ENCODE measurements around the gene SFSWAP.
"Not testable (repeated sequence)": the region's sequence is repeated elsewhere in the genome, so short reads cannot be mapped to it uniquely, and the experiment has no call there.

Gene SFSWAP

DNA sequence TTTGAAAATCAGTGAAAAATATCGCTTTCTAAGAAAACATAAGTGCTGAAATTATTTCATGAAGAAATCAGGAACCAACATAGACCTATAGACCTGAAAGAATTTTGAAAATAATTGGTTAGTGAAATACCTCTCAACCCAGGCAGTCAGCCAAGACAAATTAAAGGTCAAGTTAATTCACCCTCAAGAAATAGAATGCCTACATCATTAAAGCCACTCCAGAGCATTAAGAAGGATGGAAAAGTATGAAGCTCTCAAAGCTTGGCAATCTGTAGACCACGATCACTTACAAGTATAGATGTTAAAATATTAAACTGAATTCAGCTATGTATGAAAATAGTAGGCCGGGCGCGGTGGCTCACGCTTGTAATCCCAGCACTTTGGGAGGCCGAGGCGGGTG, 48.3 kb downstream of the SFSWAP start:
- DNase-seq (ENCODE audit: low read depth) = peak; percentile 43

DNA sequence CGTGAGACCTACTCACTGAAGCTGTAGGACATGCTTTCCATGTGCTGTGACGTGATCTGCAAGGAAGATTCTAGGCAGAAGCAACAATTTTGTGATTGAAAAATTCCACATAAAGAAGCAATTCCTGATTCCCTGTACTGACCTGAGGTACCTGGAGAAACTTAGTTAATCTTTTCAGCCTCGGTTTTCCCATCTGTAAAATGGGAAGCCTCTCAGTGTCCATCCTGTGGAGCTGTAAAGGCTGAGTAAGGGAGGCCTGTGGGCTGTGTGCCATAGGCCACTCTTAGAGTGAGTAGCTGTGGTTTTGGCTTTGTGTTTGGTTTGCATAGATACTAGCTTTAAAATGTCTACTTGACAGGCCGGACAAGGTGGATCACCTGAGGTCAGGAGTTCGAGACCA, 50.7 kb downstream of the SFSWAP start:
- no peak for DNase-seq (ENCODE audit: low read depth)

DNA sequence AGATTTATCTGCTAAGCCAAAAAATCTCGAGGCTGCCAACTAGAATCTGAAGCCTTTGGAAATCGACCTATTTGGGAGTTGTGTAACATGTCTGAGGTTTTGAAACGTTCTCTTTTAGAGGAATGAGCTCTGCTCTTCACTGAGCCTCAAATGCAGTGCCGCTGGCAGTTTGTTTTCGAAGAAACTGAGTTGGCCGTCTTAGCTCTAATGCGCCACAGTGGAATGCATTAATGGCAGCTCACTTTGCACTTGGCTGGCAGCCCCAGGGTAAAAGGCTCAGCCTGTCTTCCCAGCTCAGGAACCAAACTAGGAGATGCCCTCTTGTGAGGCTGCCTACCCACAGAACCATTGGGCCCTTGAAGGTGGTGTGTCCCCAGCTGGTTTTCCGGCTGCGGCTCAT, 53.8 kb downstream of the SFSWAP start:
- peak; percentile 28 for DNase-seq (ENCODE audit: low read depth)

DNA sequence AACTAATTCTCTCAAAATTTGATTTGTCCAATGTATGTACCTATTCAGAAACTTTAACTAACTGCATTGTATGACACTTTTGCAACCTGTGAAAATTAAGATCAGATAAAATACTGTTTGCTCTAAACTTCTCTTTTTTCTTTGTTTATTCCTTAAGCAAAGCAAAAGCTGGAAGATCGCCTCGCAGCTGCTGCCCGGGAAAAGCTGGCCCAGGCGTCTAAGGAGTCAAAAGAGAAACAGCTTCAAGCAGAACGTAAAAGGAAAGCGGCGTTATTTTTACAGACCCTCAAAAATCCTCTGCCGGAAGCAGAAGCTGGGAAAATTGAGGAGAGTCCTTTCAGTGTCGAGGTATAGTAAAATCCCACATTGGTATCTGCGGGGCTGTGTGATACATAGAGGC, 55.1 kb downstream of the SFSWAP start:
- no peak for DNase-seq (ENCODE audit: low read depth)

DNA sequence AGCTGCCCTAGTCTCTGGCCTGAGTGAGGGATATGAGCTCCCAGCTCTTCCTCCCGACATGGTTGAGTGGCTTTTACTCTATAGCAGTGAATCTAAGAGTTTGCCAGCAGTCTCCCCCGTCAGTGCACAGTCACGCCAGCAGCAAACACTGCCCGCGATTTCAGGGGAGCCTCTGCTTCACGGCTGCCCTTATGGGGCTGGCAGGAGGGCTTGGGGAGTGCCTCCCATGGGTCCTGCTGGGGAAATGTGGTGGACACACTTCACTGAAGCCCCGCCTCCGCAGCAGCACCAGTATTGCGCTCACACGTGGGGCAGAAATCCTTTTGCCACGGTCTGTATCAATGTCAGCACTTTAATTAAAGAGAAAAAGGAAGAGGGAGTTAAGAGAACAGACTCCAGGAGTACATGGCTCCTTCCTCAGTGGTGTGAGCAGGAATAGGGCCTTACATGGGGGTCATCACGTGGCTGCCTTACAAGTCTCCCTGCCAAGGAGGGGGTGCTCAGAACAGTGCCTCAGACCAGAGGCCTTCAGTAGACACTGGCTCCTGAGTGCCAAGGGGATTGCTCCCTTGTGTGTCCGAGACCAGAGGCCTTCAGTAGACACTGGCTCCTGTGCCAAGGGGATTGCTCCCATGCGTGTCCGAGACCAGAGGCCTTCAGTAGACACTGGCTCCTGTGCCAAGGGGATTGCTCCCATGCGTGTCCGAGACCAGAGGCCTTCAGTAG, 55.7 kb downstream of the SFSWAP start:
- DNase-seq (ENCODE audit: low read depth) = no peak

DNA sequence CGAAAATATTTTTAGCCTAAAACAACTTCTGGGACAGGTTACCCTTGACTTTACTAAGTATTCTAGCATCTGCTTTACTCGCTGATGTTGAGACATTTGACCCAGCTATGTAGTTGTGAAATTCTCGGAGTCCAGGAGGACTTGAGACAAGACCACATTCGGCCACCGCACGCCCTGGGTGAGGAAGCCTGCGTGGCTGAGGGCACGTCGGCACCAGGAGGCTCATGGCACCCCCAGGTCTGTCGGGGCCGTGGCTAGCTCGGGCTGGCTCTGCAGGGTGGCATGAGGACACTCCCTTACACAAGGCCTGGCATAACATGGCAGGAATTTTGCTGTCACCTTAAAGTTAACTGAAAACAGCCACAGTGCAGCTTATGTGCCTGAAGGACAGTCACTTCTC, 59.2 kb downstream of the SFSWAP start:
- no peak for DNase-seq (ENCODE audit: low read depth)

DNA sequence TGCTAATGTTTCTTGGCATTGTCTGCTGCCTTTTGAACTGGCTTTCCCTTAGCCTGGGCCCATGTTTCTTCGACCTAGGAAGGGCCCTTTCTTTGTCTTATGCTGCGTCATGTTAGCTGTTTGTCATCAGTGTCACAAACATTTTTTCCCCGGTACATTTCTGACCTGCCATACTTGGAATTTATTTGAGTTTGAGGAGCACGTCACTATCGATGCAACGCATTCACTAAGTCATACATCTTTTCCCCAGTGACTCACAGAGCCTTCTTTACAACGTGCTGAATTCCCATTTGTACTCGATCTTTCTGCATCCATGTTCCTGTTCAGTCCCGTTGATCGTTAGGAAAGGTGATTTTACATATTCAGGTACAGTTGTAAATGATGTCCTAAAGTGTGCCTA, 61.1 kb downstream of the SFSWAP start:
- no peak for DNase-seq (ENCODE audit: low read depth)

DNA sequence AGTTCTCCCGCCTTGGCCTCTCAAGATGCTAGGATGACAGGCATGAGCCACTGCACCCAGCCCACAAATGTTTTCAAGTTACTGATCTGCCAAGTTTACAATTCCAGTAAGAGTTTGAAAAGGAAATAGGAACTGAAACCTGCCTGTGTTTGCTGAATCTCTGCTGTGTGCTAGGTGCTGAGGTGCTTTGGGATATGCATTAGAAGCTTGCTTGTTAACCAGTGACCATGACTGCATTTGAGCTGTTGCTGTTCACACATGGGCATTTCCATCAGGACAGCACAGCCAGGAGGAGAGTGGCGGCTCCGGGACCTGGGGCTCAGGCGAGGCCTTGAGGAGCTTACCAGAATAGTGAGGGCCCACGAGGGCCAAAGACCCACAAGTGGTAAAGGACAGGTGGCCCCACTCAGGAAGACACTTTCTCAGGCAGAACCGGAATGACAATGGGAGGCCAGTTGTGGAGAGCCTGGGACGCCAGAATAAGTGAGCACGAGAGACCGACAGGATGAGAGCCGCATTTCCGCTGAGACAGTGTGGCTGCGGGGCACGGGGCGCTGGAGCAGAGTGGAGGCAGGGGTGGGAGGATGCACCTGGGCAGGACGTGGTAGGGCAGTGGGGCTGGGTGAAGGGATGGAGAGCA, 62.8 kb downstream of the SFSWAP start:
- no peak for DNase-seq (ENCODE audit: low read depth)

DNA sequence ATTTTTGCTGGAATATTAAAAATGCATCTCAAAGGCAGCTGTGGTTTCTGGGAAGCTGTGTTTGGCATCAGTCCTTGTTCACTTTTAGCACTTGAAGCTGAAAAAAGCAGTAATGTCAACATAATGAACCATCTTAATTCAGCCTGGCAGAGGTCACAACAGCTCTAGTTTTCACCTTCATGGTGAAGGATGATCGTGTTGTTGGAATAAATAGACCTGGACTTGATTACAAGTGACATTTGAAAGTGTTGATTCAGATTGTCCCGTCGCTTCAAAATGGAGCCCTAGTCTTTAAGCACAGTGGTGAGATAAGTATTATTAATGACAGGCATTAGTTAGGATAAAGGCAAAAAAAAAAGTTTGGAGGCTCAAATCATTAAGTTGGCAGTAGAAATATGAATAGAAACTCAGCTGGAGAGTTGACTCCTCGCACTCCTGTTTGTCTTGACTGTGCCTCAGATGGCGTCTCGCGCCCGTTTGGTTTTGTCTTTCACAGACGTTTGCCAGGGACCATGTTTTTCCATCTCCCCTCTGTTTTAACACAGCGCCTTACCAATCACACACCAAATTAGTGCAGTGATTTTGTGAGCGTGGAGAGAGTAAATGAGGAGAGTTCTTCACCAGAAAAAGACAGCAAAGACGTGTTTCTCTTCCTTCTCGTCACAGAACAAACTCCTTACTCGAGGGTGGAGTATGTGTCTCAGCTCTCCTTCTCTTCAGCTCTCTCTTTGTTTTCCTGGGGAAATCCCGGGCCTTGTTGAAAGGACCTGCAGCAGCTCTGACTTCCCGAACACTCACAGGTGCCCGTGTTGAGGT, 63.9 kb downstream of the SFSWAP start:
- no peak for DNase-seq (ENCODE audit: low read depth)

DNA sequence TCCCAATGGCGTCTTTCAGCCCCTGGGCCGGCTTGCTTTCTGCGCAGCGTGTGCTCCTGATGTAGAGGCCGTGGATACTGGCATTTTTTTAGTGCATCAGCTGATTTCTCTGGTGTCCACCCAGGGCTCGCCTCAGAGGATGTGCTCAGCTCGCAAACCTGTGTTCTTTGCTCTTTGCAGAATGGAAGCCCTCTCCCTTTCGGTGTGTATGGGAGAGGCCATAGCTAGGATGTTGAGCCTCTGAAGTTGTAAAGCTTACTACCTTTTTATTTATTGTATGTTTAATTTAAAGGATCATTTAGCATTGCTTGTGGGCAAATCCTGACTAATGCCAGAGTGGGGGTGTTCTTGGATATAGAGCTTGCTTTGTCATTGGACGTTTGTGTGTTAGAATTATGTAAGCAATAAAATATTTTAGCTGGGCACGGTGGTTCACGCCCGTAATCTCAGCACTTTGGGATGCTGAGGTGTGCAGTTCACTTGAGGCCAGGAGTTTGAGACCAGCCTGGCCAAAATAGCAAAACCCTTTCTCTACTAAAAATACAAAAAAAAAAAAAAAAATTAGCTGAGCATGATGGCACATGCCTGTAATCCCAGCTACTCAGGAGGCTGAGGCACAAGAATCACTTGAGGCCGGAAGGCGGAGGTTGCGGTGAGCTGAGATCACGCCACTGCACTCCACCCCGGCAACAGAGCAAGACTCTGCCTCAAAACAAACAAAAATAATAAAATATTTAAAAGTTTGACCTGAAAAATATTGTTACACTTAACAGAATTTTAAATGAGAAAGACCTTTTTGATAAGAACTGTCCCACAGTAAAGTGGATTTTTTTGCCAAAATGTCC, 64.7 kb downstream of the SFSWAP start:
- DNase-seq (ENCODE audit: low read depth) = peak; percentile 17

DNA sequence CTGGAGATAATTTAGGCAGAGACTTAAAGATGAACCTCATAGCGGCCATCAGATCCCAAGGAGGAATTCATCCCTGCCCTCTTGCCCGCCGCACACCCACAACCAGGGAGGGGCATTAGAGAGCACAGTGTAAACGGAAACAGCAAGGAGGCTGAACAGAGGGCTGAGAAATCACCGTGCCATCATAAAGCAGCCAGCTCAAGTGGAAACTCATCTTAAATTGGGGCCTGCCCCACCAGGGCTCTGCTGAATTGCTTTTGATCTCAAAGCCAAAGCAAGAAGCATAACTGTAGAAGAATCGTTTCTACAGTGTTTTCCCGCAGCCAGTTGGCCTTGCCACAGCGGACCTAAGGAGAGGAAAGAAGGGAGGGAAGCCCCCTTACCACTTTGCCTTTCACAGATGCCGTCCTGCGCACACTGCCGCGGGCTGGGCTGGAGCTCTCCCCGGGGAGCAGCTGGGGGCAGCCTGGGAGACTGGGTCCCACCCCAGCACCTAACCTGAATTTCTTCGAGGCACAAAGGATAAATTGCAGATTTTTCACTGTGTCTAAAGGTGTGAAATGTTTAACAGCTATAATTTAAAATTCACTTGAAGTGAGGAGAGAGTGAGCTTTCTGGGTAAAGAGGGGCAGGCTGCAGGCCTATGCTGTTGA, 65.5 kb downstream of the SFSWAP start:
- DNase-seq (ENCODE audit: low read depth) = no peak

DNA sequence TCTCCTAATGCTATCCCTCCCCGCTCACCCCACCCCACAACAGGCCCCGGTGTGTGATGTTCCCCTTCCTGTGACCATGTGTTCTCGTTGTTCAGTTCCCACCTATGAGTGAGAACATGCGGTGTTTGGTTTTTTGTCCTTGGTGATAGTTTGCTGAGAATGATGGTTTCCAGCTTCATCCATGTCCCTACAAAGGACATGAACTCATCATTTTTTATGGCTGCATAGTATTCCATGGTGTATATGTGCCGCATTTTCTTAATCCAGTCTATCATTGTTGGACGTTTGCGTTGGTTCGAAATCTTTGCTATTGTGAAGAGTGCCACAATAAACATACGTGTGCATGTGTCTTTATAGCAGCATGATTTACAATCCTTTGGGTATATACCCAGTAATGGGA, 66.4 kb downstream of the SFSWAP start:
- DNase-seq (ENCODE audit: low read depth) = not testable (repeated sequence)

DNA sequence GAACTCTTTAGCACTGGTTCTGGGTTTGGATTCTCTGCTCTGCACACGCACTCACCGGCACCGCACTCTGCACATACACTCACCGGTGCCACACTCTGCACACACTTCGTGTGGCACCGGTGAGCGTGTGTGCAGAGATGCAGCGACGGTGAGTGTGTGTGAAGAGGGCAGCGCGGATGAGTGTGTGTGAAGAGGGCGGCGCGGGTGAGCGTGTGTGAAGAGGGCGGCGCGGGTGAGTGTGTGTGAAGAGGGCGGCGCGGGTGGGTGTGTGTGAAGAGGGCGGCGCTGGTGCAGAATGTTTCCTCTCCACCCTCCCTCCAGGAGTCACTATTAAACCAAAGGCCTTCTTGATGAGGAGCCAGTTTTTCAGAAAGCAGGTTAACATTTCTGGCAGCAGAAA, 68.1 kb downstream of the SFSWAP start:
- no peak for DNase-seq (ENCODE audit: low read depth)

DNA sequence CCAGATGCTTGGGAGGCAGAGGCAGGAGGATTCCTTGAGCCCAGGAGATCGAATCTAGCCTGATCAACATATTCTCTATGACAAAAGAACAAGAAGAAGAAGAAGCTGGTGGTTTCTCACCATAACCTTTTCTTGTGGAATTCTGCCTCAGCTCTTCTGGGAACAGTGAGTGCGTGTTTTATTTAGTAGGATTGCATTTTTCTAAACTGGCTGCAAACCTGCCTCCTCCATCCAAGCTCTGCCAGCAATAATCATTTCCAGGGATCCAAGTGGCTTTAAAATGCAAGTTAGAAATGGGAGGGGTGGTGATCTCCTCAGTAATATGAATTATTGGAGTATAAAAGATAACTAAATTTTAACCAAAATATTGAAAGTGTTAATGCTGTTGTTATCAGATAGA, 71.2 kb downstream of the SFSWAP start:
- no peak for DNase-seq (ENCODE audit: low read depth)

DNA sequence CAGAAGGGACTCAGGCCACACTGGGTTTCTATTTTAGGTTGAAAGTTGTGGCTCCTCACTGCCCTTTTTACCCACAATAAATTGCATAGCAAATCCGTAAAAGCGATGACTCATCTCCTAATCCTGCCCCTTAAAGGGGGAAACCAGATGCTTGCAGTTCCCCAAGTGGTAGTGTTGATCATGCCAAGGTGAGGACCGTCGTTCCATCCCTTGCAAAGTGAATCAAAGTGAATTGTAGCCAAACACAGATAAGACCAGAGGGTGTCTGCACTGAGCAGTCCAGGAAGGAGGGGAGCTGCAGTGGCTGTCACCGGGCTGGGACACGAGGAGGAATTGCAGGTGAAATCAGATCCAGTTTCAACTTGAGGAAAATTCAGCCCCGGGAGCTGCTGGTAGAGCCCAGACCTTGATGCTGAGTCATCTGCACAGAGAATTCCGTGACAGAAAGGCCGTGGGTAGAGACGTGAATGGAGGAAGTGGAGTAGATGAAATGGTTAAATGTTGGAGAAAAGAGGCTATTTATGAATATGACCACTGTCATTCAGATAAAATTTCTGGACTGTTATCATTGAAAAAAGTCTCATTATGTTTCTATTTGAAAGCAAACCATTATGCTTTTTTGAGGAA, 73.1 kb downstream of the SFSWAP start:
- DNase-seq (ENCODE audit: low read depth) = peak; percentile 85

DNA sequence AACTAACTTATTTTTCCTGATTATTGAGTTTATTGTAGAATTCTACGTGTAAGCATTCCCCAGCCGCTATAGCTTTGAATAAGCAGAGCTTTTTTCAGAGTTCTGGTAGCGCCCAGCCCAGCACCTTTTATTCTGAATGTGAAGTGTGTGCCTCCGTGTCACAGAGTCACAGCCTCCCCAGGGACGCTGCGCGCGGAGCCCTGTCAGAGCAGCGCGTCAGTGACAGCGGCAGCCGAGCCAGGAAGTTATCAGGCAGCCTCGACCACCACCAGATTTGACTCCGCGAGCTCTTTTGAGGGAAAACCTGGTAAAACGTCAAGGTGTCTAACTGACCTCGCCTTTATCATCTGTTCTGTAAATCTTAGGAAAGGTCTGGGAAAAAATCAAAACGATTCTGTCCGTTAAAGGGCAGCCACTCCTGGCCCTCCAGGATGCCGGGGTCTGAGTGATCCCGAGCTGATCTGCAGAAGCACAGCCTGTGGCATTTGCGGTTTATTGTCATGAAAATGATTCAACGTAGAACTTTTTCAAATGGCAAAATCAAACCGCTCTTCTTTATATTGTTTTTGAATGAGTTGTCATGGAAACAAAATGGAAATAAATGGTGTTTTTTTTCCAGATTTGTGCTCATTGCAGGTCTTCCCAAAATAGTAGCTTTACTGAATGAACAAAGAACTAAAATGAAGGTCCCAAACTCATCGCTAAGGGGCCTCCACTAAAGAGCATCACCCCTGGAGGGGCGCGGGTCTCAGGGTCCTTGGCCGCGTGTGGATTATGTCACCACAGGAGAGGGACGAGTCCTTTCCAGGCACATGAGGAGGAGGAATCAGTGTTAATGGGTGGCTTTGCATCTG, 74.2 kb downstream of the SFSWAP start:
- no peak for DNase-seq (ENCODE audit: low read depth)

DNA sequence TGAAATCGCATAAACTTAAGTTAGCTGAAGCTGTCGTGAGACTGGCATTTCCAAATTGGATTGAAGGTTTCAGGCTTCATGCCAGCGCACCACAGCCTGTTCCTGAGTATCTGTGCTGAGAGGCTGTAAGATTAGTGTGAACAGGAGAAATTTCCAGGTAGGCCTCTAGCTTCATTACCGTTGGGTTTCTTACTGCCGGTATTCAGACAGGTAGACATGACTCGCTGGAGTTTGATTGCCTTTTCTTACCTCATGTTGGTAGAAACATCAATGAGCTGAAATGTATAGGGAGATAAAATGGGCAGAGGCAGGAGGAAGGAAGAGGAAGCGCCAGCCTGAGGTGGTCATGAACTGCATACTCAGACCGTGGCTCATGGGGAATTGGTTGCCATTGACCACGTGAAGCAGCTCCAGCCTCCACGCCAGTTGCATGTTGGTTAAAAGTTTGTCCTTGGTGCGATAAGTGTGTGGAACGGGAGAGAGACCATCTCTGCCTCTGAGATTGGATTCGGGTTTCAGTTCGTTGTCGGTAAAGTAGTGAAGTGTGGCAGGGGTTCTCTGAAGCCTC, 75.0 kb downstream of the SFSWAP start:
- no peak for DNase-seq (ENCODE audit: low read depth)

DNA sequence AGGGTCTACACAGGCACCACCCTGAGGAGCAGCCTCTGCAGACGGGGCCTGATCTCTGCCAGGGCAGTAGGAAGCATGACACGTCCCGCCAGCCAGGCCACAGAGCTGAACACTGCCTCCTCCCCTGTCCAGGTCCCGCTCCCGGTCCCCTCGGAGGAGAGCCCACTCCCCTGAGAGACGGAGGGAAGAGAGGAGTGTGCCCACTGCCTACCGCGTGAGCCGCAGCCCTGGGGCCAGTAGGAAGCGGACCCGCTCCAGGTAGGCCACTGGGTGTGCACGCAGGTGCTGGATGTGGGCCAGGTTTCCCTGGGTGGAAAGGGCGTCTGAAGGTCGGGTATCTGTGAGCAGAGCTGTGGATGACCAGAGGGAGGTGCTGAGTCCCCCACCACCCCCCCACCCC, 75.4 kb downstream of the SFSWAP start:
- DNase-seq (ENCODE audit: low read depth) = no peak

DNA sequence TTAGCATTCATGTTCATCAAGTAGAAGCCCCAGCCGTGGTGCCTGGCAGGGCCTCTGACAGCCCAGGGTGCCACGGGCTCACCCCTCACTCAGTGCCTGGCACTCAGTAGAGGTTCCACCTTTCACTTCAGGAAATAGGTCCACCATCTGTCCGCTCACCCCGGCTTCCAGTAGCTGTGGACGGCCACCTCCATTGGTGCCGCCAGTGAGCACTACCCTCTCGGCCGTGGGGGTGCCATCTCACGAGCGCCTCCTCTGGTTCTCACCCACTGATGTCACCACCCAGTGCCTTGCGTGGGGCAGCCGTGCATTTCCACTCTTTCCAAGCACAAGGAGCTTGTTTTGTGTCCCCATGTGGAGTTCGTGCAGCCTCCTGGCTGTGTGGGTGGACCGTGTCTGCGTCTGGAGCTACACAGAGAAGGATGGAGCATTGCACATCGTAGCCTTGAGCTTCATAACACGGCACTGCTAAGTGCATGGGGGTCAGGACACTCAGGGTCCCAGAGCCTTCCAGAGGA, 76.3 kb downstream of the SFSWAP start:
- no peak for DNase-seq (ENCODE audit: low read depth)

DNA sequence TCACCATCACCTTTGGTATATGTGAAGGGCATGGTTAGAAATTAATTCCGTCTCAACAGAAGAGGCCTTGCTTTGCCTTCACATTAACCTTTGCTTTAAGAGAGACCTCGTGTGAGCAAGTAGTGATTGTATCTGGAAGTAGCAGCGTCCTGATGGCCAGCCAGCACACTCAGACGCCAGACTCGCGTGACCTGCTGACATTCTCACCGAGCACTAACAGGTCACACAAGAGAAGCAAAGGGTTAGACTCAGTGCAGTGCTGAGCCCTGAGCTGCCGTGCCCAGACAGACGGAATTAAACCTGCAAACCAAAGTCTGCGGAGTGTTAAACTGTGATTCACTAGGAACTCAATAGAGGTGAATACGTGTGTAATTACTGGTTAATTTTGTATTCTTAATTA, 77.2 kb downstream of the SFSWAP start:
- no peak for DNase-seq (ENCODE audit: low read depth)

Measured in iris pigment epithelial cell (primary cell).